GM20431 (cell line): ENCODE data around the gene MRC1.
"Not testable (repeated sequence)": the region's sequence is repeated elsewhere in the genome, so short reads cannot be mapped to it uniquely, and the experiment has no call there.

Experiments
- in situ Hi-C: fragments of 300-500 bp; cut with MseI, MboI; formaldehyde crosslinking; loops from one replicate; pipeline ENCODE4 v1.15.0; 2020; ENCODE audit warnings: low sequenced_read_pairs; ENCODE audit not compliant: unreplicated experiment

Gene MRC1

DNA sequence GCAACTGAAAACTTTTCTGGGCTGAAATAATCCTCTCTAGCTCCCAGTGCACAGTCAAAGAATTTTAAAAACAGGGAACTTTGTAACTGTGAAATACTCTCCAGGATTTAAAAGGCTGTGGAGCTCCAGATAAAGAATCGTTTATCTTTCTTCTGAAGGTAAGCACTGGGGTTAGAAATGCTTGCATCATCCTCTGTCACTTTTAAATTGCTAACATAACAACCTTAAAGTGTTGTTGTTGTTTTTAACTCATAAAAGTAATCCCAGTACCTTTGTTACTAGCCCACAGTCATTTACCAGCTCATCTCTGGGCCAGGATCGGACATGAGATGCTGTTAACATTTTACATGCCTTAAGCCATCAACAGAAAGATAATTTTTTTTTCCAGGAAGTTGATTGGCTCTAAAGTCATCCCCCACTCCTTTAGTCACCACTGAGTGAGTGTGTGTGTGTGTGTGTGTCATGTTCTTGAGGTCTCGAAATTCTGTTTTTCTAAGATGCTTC is 142.8 kb downstream of the MRC1 start, which contains the start of gene SLC39A12:
Gene SLC39A12, plus strand, starts transcription at position 51 of the 504 bp plus-strand sequence. CDS start 1,359 bp downstream, outside the sequence.
- in situ Hi-C loops: no loop called here

DNA sequence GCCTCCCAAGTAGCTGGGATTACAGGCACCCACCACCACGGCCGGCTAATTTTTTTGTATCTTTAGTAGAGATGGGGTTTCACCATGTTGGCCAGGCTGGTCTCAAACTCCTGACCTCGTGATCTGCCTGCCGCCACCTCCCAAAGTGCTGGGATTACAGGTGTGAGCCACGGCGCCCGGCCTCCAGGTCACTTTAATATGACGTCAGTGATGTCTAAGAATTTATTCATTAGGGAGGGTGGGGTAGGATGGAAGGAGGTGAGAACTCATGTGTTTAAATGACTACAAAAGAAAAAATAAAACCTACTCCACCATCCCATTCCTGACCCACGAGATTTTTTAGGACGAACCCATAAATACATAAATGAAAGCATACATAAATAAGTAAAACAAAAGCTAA is 145.2 kb downstream of the MRC1 start:
- in situ Hi-C loops: not testable (repeated sequence)

DNA sequence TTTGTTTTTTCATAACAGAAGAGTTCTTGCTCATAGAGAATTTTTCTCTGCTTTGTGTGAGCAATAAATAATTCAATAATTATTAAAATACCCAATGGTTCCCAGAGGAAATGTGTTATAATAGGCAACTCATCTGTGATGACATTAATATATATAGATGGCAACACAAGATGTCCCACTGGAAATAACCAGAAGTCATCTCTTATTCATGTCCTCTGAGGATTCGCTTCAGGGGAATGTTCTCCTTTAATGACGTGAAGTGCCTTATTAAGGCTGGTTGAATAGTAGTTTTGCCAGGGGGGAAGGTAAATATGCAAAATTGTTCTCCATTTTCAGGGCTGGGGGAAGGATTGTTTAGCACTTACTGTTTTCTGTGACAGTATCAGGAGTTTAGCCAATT is 145.7 kb downstream of the MRC1 start:
- in situ Hi-C loops: no loop called here

DNA sequence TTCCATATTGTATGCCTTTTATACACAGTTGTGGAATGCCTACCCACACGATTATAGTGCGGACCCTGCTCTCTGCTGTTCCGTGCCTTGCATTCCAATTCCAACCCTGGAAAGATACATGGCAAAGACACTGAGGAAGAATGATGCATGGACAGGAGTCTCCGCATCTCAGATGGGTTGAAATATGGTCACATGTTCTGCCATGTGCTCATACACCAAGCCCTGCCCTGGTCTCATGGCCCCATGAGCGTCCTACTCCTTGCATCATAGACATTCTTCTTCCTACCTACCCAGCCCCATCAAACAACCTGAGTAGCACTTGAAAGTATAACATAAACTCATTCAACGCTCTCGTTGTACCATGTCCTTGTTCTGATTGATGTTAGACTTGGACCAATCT is 148.9 kb downstream of the MRC1 start:
- in situ Hi-C loops: no loop called here

DNA sequence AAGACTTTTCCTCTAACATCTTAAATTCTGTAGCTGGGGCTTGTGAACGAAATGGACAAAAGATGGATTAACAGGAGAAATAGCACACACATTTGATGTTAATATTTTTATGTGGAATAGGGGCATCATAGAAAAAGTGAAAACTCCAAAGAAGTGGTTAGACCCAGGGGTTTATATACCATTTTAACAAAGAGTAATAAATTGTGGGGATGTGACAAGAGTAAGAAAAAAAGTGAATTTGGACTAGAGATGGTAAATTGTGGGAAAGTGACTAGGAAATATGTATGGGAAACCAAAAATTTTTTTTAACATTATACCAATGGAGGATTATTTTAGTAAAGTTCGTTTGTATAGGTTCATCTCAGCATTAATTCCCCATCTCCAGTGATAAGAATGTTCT is 150.7 kb downstream of the MRC1 start:
- in situ Hi-C loops: no loop called here
